Mesothelial cell of epicardium (in vitro differentiated cells): Measurements from ENCODE around the gene TBX21. TPM values are rescaled to one million over a fixed set of nuclear protein-coding genes. Genes with fewer than 3 reads are reported as not detected.
A peak's percentile ranks its signal among the peaks of the same experiment; 100 is the strongest.
"Not testable (repeated sequence)": the region's sequence is repeated elsewhere in the genome, so short reads cannot be mapped to it uniquely, and the experiment has no call there.

Experiments
- DNase-seq, 2 experiments: peaks; one replicate each; pipeline ENCODE4 v3.0.0; 2021; ENCODE audit warnings: low spot score in 2 of 2; ENCODE audit not compliant: unreplicated experiment in 2 of 2
- H3K27ac Mint-ChIP-seq: 2 replicates; pipeline ENCODE4 v1.8.0; 2021; ENCODE audit warnings: mixed read lengths
- H3K27me3 Mint-ChIP-seq: 2 replicates; pipeline ENCODE4 v1.8.0; 2021; ENCODE audit warnings: low read depth, mixed read lengths
- H3K36me3 Mint-ChIP-seq: 2 replicates; pipeline ENCODE4 v1.8.0; 2021; ENCODE audit warnings: mixed read lengths
- H3K4me1 Mint-ChIP-seq: 2 replicates; pipeline ENCODE4 v1.8.0; 2021; ENCODE audit warnings: mixed read lengths
- H3K4me3 Mint-ChIP-seq: 2 replicates; pipeline ENCODE4 v1.8.0; 2021; ENCODE audit warnings: mild to moderate bottlenecking, moderate library complexity, mixed read lengths
- H3K9me3 Mint-ChIP-seq: 2 replicates; pipeline ENCODE4 v1.8.0; 2021; ENCODE audit warnings: mixed read lengths
- CTCF ChIP-seq: fragments of 200-600 bp; sonication (generic); IDR thresholded peaks from one replicate; pipeline ENCODE4 v1.5.0; 2021; ENCODE audit warnings: antibody characterized with exemption; ENCODE audit not compliant: unreplicated experiment
- total RNA-seq: library from RNA; stranded (reverse); gene quantifications from 3 replicates; pipeline ENCODE4 v1.2.1, GENCODE V29; 2021

TBX21 gene
- total RNA-seq, 1 donor from 2014 or later = not detected

GRCh38 chr17:47739150-47739549 lies 6.1 kb downstream of the TBX21 start:
- H3K36me3 Mint-ChIP-seq = no peaks in the 10 kb centered on the region
- TF ChIP-seq CTCF = no peak
- H3K9me3 Mint-ChIP-seq = no peaks in the 10 kb centered on the region
- H3K4me3 Mint-ChIP-seq = no peak overlapping the region
- H3K27me3 Mint-ChIP-seq = peaks cover 81% of the 10 kb centered on the region
- H3K4me1 Mint-ChIP-seq = no peaks in the 10 kb centered on the region
- no peak overlapping the region for H3K27ac Mint-ChIP-seq
- DNase-seq = peak in 1 of 2 experiments; percentile 14

- H3K27ac Mint-ChIP-seq, H3K4me1 Mint-ChIP-seq, H3K9me3 Mint-ChIP-seq, H3K4me3 Mint-ChIP-seq, H3K36me3 Mint-ChIP-seq: not testable (repeated sequence)
- H3K27me3 Mint-ChIP-seq = peaks cover 81% of the 10 kb centered on the region
- DNase-seq = peak in 1 of 2 experiments; percentile 10
Measured at GRCh38 chr17:47739945-47740344, 6.9 kb downstream of the TBX21 start.

GRCh38 chr17:47741109-47741792 lies 8.2 kb downstream of the TBX21 start:
- no peak overlapping the region for H3K27ac Mint-ChIP-seq

GRCh38 chr17:47741793-47742145 lies 8.7 kb downstream of the TBX21 start:
- Mint-ChIP-seq H3K9me3 (no peaks in the 10 kb centered on the region), H3K4me1 (no peaks in the 10 kb centered on the region), H3K27me3 (peaks cover 77% of the 10 kb centered on the region), H3K36me3 (no peaks in the 10 kb centered on the region), H3K27ac (no peak overlapping the region), H3K4me3 (no peak overlapping the region)
- DNase-seq = no peak
- no peak for TF ChIP-seq CTCF

More at GRCh38 chr17:47741109-47741792, 8.2 kb downstream of the TBX21 start:
- DNase-seq = peak in 1 of 2 experiments; percentile 31
- Mint-ChIP-seq H3K9me3 (no peaks in the 10 kb centered on the region), H3K27me3 (peaks cover 81% of the 10 kb centered on the region), H3K4me3 (no peak overlapping the region), H3K4me1 (no peaks in the 10 kb centered on the region), H3K36me3 (no peaks in the 10 kb centered on the region)
- TF ChIP-seq CTCF = no peak

- Mint-ChIP-seq H3K4me1 (no peaks in the 10 kb centered on the region), H3K4me3 (no peak overlapping the region), H3K27me3 (peaks cover 76% of the 10 kb centered on the region), H3K9me3 (no peaks in the 10 kb centered on the region), H3K27ac (no peak overlapping the region), H3K36me3 (no peaks in the 10 kb centered on the region)
- TF ChIP-seq CTCF = peak; percentile 64
- DNase-seq = peak in 1 of 2 experiments; percentile 71
Measured at GRCh38 chr17:47742319-47743181, 9.5 kb downstream of the TBX21 start.
